ENCODE data around the gene MFNG.
"Not testable (repeated sequence)": the region's sequence is repeated elsewhere in the genome, so short reads cannot be mapped to it uniquely, and the experiment has no call there.

Gene MFNG

DNA sequence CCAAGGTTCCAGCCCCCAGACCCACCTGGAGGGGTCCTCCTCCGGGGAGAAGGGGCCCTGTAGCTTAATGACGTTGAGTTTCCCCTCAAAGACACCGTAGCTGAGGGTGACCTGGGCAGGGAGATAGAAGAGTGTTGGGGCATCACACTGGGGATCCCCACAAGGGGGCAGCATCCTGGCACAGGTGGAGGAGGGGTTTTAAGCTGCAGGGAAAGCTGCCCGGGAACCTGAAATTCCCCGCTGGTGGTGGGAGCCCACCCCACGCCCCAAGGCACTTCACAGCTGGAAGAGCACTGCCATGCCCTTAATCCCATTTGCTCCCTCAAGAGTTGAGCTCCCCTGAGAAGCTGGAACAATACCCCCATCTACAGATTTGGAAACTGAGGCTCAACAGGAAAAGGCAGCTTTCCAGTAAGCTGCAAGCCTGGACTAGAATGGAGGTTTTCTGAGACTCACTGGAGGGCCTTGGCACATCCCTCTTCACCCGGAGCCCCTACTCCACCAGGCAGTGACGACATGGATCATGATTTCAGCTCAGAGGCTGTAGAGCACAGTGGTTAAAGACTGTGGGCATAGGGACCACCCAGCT is 13.7 kb downstream of the MFNG start:
- DNase-seq, result no peak

DNA sequence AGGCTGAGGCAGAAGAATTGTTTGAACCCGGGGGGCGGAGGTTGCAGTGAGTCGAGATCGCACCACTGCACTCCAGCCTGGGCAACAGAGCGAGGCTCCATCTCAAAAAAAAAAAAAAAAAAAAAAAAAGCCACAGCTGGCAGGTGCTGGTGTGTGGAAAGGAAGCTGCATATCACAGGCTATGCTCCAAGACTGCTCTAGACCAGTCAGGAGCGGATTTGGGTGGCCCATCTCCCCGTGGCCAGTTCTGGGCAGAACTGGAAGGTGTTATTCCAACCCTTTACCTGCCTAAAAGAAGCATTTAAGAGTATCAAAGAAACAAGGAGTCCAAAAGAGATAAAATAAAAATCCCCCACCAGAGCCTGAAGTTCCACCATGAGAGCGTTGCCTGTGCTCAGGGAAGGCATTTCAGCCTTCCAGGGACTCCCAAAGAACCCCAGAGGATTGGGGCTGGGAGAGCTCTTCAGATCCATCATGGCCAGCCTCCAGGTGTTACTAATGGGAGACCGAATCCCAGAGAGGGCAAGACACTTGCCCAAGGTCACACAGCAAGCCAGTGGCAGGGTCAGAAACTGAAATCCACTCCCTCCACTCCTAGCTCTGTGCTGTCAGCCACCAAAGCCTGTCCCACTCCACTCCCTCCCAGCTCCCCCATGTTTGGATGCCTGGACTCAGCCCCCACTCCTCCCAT is 14.3 kb downstream of the MFNG start:
- DNase-seq, result no peak

DNA sequence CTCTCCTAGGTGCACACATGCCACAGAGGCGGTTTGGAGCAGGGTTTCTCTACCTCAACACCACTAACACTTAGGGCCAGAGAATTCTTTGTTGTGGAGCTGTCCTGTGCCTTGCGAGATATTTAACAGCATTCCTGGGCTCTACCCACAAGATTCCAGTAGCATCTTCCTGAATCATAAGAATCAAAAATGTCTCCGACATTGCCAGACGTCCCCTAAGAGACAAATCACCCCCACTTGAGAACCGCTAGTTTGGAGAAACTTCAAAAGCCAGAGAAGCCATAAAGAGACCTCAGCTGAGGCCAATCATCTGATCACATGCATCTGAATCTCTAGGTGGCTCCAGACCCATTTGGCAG is 16.1 kb downstream of the MFNG start:
- DNase-seq, result no peak

DNA sequence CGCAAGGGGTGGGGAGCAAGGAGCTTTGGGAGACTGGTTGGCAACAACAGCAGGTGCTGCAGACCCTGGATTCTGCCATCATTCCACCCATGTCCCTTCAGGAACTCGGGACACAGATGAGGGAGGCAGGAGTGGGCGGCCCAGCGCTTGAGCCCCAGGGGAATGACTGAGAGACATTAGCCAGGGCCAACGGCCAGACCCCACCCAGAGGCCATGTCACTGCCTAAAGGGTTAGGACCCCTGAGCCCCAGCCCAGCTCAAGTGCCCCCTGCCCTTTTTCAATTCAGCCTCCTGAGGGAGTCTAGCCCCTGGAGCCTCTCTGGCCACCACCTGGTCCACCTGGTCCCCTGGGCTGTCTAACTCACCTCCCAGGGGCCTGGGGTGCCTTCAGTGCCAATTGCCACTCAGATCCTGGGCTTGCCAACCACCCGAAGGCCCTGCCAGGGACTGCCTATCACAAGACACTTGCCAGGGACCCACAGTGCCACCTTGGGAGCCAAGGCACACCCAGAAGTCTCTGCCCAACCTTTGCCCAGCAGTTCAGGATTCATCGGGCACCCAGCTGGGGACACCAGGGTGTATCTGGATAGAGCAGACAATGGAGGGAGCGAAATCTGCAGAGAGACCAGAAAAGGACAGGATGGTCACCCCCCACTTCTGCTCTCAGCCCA is 16.6 kb downstream of the MFNG start:
- no peak for DNase-seq

DNA sequence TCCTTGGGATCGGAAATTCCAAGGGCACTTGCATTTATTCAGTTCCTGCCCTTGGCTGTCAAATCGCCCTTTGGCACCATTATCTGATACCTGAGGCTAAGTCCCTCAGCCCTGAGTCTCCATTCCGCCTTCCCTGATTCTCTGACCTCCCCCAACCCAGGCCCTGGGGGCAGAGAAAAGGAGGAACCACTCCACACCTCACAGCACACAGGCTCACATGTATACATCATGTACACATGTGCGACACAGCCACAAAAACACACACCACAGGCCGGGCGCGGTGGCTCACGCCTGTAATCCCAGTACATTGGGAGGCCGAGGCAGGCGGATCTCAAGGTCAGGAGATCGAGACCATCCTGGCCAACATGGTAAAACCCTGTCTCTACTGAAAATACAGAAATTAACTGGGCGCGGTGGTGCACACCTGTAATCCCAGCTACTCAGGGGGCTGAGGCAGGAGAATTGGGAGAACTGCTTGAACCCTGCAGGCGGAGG is 17.9 kb downstream of the MFNG start:
- not testable (repeated sequence) for DNase-seq

DNA sequence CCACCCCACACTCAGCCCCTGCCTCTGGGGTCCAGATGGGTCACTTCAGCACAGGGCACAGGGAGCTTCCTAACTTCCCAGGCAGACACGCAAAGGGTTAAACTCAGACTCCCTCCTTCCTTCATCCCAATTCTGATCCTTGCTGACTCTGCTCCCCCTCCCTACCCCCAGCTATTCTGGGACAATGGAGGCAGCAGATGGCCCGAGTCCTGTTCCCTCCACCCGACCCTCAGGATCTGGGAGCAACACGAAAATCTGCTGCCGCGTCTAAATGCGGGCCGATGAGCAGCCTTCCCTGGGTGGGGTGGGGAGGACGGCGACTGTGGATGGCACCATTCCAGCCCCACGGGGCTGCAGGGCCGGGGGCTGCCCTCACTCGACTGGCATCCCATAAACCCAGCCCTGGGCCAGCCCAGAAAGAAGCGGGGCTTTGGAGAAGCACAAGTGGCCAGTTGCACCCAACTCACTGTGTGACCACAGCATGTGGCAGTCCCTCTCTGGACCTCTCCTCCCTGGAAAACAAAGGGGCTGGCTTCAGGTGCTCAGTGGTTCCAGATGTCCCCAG is 18.7 kb downstream of the MFNG start:
- DNase-seq, result no peak

DNA sequence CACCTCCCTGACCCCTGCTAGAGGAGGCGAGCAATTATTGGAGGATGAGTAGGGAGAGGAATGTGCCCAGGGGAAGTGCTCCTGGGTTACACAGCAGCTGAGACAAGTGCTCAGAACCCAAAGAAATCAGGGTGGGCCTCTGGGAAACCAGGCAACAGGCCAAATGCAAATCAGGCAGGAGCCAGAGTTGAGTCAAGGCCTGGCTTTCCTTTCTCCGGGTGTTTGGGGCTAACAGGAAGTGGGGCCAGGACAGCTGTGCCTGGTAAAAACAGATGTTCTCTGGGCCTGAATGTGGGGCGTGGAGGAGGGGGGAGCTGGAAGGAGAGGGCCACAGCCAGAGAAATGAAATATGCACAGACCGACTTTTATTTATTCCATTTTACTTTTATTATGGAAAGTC is 22.0 kb downstream of the MFNG start:
- no peak for DNase-seq

DNA sequence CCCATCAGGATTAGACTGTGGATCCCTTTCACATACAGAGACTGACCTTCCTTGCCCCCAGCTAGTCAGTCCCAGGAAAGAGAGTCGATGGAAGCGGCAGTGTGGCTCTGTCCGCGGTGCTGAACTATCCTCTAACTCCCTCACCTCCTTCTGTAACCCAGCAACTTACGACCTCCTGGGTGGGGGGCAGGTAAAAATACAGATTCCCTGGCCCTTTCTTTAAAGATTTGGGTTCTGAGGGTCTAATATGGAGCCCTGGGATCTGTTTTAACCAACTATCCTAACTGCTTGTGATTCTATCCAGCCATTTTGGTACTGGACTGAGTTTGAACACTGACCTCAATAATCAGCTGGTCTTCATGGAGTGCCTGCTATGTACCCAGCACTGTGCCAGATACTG is 23.2 kb downstream of the MFNG start:
- DNase-seq, result no peak

DNA sequence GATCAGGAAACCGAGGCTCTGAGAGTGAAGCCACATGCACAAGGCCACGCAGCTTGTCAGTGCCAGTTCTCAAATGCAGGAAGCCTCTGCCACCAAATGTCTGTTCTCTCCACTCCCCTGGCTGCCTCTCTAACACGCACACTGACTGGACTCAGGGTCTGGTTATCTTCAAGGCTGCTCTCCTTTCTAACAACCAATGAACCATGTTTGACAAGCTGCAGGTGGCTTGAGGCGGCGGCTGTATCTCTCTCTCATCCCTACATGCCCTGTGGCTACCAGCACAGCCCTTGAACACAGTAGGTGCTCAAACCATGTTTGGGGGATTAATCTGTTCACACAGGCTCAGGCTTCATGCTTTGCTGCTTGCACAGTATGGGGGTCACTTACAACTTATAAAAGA is 23.7 kb downstream of the MFNG start:
- DNase-seq, result no peak

DNA sequence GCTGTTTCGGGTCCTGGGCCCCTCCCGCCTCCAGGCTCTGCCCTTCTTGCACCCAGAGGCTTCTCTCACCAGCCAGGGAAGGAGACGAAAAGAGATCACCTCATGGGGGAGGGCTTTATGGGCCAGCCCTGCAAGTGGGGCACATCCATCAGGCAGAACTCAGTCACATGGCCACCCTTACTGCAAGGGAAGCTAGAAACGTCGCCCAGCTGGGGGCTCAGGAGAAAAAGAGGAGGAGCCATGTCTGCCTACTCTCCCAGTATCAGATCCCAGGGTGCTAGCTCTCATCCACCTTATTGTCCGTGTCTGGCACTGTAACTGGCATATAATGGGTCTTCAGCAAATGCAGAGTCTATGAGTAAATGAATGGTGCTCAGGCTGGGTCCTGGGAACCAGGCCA is 24.2 kb downstream of the MFNG start:
- DNase-seq, result no peak

DNA sequence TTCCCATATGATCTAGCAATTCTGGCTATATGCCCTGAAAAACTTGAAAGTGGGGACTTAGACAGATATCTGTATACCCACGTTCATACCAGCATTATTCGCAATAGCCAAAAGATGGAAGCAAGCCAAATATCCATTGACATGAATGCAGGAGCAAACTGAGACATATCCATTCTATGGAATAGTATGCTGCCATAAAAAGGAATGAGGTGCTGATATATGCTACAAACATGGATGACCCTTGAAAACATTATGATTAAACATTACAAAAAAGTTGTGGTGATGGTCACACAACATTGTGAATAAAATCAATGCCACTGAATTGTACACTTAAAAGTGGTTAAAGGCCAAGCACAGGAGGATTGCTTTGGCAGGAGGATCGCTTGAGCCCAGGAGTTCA is 25.5 kb downstream of the MFNG start:
- no peak for DNase-seq

DNA sequence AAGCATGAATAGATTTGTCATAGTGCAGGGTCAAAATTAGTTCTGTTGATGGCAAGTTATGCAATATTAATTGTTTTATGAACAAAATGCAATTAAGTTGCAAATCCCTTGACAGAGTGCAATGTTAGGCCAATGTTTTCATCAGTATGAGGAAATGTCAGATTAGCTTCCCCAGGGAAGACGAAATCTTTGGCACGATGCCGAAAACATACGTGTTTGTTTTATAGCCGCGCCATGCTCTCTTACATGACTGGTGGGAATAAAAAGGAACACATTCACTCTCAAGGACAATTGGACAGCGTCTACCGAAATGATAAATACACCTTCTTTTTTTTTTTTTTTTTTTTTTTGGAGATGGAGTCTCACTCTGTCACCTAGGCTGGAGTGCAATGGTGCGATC is 27.0 kb downstream of the MFNG start:
- no peak for DNase-seq

DNA sequence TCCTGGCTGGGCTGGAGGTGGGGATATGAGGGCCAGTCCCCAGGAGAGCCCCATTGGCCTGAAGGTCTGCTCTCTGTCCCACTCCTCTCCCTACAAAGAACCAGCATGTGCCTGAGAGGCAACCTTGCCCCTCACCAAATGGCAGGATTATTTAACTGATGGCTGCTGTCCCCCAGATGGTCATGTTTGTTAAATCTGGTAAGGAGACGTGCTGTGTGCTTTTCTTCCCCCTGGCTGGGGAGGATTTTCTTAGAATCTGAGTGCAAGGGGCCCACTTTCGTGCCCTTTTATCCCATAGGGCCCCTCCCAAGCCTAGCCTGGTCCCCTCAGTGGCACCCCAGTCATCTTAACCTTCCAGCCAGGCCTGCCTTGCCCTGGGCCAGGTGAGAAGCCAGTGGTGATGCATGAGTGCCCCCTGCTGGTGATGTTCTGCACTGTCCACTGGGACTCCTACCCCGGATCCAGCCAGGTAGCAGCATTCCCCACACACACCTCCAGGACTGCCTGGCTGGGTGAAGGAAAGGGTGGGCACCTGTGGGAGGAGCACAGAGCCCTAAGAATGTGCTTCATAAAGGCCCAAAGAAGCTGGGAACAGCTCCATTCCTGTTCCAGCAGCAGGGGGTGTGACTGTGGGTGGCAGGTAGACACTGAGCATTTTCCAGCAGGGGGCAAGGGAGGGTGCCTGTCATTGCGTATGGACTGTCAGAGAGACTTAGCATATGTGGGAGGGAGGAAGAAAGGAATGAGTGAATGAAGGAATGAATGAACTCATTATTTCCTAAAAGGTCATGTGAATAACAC is 28.9 kb downstream of the MFNG start:
- DNase-seq, result no peak

DNA sequence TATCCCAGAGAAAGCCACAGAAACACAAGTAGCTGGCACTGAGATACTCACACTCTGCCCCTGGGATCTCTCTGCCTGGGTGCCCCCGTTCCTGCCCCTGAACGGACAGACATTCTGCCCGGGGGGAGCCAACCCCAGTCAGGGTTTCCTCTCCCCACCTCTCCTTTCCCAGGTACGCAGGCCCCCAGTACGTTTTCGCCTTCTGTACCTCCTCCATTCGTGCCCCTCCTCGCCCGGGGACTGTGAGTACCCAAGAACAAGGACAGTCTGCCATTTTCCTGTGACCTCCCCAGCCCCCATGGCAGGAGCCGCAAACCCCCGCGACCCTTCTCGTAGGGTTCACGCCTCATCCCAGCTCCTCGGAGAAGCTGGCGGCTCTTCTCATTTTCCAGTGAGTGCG is 29.8 kb downstream of the MFNG start:
- no peak for DNase-seq

DNA sequence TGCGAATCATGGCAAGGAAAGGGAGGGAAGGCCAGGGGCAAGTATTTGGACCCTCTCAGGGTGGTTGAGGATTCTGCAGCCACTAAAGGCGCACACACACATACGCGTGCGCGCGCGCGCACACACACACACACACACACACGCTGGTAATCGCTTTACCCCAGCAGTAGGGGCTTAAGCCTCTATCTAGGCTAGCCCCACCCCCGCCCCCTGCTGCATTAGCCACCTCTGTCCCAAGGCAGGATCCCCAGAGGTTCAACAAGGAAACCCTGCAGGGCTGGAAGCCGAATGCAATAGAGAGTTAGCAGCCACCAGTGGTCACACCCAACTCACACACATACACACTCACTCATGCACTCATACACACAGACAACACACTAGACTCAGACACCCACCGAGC is 30.3 kb downstream of the MFNG start:
- no peak for DNase-seq

DNA sequence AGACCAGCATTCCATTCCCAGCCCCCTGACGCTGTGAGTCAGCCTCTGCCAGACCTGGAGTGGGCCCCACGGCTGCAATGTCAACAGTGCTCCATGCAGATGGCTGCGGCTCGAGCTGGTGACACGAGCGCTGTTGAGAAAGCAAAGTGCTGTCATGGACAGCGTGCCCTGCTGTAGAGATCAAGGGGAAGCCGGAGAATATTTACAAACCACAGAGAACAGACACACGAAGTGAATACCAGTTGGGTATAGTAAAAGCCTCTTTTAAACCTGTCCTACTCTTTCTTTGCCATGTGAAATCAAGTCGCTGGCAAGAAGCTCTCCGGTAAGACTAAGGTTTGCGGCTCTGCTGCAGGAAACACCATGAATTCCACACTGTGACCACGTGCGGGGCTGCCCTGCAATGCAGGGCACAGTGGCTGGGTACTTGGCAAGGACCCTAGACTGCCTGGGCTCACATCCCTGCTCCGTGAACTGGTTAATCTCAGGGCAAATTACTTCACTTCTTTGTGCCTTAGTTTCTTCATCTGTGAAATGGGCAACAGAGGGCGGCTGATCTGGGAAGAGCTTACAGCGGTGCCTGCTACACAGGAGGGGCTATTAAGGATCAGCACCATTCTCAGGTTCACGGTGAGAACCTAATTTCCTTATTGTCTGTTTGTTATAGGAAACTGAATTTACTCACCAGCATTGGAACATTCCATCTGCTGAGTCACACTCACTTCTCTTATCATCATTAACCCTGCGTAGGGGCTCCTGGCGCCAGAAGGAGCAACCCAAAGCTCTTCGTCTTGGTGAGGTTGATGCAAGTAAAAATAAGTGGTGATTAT is 31.1 kb downstream of the MFNG start:
- DNase-seq, result no peak

DNA sequence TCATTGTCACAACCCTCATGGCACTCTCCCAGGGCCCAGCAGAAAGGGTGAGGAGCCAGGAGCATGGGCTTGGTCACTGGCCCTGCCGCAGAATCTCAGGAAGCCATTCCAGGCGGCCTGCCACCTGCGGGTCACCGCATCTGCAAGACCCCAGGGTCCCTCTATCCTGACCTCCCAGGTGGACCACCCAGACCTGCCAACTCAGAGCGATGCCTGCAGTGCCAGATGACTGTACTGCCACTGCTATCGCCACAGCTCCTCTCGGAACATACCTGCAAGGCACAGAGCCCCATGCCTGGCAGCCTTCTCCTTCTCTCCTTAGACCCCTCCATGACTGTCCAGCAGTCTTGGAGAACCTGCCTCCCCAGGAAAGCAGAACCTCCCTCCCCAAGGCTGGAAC is 32.5 kb downstream of the MFNG start:
- DNase-seq, result no peak

DNA sequence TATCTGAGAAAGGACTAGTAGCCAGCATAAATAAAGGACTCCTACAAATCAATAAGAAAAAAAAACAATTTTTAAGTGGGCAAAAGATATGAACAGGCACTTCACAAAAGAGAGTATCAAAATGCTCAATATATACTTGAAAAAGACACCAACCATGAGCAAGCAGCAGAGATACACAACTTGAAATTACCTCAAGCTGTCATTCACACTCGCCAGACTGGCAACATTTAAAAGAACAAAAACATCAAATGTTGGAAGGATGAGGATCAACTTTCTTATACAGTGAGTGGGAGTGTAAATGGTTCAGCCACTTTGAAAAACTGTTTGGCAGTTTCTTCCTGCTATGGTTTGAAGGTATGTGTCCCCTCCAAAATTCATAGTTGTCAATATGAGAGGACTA is 35.0 kb downstream of the MFNG start:
- DNase-seq, result no peak

DNA sequence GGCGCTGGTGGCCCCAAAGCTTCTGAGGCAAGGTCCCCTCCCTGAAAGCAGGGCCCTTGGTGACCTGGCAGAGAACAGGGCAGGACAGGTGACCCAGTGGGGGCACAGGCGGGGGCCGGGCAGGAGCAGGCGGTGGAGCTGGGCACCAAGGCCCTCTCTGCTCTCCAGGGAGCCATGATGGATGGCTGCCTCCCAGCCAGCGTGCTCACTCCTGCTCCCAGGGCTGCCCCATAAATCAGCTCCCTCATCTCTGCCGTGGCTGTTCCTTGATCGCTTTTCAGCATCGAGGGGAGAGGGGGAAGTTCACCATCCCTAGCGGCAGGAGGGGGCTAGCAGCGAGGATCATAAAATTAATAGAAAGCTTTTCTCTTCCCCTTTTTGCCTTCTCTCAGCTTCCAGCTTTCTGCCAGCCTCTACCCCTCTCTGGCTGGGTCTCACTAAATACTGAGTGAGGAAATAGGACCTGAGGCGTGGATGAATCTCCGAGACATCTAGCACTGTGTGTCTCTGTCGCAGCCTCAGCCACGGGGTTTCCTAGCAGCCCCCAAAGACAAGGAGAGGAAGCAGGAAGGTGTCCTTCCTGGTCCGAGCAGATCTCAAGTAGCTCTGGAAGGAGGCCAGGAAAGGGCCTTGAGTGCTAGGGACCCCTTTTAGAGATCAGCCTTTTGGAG is 36.7 kb downstream of the MFNG start:
- no peak for DNase-seq

DNA sequence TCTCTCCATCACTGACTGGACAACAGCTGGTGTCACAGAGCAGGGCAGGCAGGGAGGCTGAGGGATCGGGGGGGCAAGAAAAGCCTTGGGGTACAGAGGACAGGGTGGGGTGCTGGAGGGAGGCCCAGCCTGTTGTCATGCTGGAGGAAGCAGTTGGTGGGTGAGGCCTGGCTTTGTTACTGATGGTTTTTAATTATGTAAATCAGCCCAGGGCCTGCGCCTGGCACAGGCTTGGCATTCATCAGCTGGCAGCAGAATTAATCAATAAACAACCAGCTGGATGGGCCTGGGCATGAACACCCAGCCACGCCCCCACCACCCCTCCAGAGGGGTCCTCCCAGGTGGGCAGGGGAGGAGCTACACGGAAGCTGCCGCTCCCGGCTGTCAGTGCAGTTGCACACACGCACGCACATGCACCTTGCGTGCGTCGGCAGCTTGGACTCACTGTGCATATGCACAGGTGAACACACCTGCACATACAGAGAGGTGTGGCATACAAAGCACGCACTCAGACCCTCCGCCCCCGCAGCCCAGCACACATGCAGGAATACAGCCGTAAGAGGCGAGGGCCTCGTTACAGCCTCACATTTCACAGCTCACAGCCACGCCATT is 37.6 kb downstream of the MFNG start:
- no peak for DNase-seq

DNA sequence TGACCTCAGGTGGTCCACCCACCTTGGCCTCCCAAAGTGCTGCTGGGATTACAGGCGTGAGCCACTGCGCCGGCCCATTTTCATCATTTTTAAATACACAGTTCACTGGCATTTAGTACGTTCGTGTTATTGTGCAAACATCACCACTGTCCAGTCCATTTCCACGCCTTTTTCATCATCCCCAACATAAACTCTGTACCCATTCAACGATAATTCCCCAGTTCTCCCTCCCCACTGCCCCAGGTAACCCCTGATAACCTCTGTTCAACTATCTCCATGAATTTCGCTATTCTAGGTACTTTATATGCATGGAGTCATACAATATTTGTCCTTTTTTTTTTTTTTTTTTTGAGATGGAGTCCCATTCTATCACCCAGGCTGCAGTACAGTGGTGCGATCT is 40.7 kb downstream of the MFNG start:
- DNase-seq, result no peak

All from GDM1 (cell line).